Stimulated activated memory B cell treated with anti-CD40 and anti-IgM and Interleukin-4, amounts not matched to agents 10 μg/mL and 1 μg/mL and 100 μg/mL, for 72 hours (primary cell): ENCODE data around the gene FDX1.

Experiments
- ATAC-seq: fragments of 150-1000 bp; cut with Tn5 transposase; 2 replicates; pipeline ENCODE4 v1.10.0; 2021
- H3K27ac Mint-ChIP-seq: one replicate; pipeline ENCODE4 v1.8.0; 2022; ENCODE audit warnings: mild to moderate bottlenecking, mixed read lengths
- H3K27me3 Mint-ChIP-seq: one replicate; pipeline ENCODE4 v1.8.0; 2022; ENCODE audit warnings: mixed read lengths
- H3K36me3 Mint-ChIP-seq: one replicate; pipeline ENCODE4 v1.8.0; 2022; ENCODE audit warnings: mixed read lengths
- H3K4me1 Mint-ChIP-seq: one replicate; pipeline ENCODE4 v1.8.0; 2022; ENCODE audit warnings: mixed read lengths
- H3K4me3 Mint-ChIP-seq: one replicate; pipeline ENCODE4 v1.8.0; 2022; ENCODE audit warnings: mild to moderate bottlenecking, moderate library complexity, mixed read lengths
- H3K9me3 Mint-ChIP-seq: one replicate; pipeline ENCODE4 v1.8.0; 2022; ENCODE audit warnings: mixed read lengths

The FDX1 gene

GRCh38 chr11:110472858-110473257 lies 43.1 kb downstream of the FDX1 start:
- Mint-ChIP-seq H3K27ac (no peak overlapping the region), H3K4me3 (no peak overlapping the region), H3K4me1 (no peaks in the 10 kb centered on the region), H3K27me3 (no peaks in the 10 kb centered on the region), H3K9me3 (no peaks in the 10 kb centered on the region), H3K36me3 (peaks cover 11% of the 10 kb centered on the region)
- ATAC-seq, result no peak

- peaks cover 6% of the 10 kb centered on the region for H3K36me3 Mint-ChIP-seq
- no peaks in the 10 kb centered on the region for H3K4me1 Mint-ChIP-seq
- H3K27ac Mint-ChIP-seq, result no peak overlapping the region
- H3K27me3 Mint-ChIP-seq, result no peaks in the 10 kb centered on the region
- no peaks in the 10 kb centered on the region for H3K9me3 Mint-ChIP-seq
- no peak overlapping the region for H3K4me3 Mint-ChIP-seq
- no peak for ATAC-seq
Measured at GRCh38 chr11:110473706-110474105, 44.0 kb downstream of the FDX1 start.

- Mint-ChIP-seq H3K27ac (no peak overlapping the region), H3K27me3 (no peaks in the 10 kb centered on the region), H3K4me3 (no peak overlapping the region), H3K4me1 (no peaks in the 10 kb centered on the region), H3K36me3 (no peaks in the 10 kb centered on the region), H3K9me3 (no peaks in the 10 kb centered on the region)
- no peak for ATAC-seq
Measured at GRCh38 chr11:110474578-110474977, 44.8 kb downstream of the FDX1 start.

GRCh38 chr11:110475671-110476070 lies 45.9 kb downstream of the FDX1 start:
- no peaks in the 10 kb centered on the region for H3K9me3 Mint-ChIP-seq
- no peaks in the 10 kb centered on the region for H3K27me3 Mint-ChIP-seq
- H3K4me1 Mint-ChIP-seq, result no peaks in the 10 kb centered on the region
- ATAC-seq, result no peak
- H3K4me3 Mint-ChIP-seq, result no peak overlapping the region
- no peaks in the 10 kb centered on the region for H3K36me3 Mint-ChIP-seq
- H3K27ac Mint-ChIP-seq, result no peak overlapping the region

GRCh38 chr11:110478410-110478809 lies 48.7 kb downstream of the FDX1 start:
- peaks cover 14% of the 10 kb centered on the region for H3K27me3 Mint-ChIP-seq

GRCh38 chr11:110479108-110480101 lies 49.7 kb downstream of the FDX1 start:
- Mint-ChIP-seq H3K4me3 (no peak overlapping the region), H3K27me3 (peaks cover 14% of the 10 kb centered on the region), H3K27ac (no peak overlapping the region), H3K4me1 (no peaks in the 10 kb centered on the region), H3K36me3 (peaks cover 5% of the 10 kb centered on the region), H3K9me3 (peaks cover 3% of the 10 kb centered on the region)
- no peak for ATAC-seq

More at GRCh38 chr11:110478410-110478809, 48.7 kb downstream of the FDX1 start:
- H3K36me3 Mint-ChIP-seq, result peaks cover 5% of the 10 kb centered on the region
- H3K4me1 Mint-ChIP-seq, result no peaks in the 10 kb centered on the region
- no peak overlapping the region for H3K27ac Mint-ChIP-seq
- H3K4me3 Mint-ChIP-seq, result no peak overlapping the region
- no peak for ATAC-seq
- H3K9me3 Mint-ChIP-seq, result peaks cover 3% of the 10 kb centered on the region

- Mint-ChIP-seq H3K4me3 (no peak overlapping the region), H3K27me3 (peaks cover 14% of the 10 kb centered on the region), H3K36me3 (peaks cover 5% of the 10 kb centered on the region), H3K4me1 (no peaks in the 10 kb centered on the region), H3K27ac (no peak overlapping the region), H3K9me3 (peaks cover 3% of the 10 kb centered on the region)
- ATAC-seq, result no peak
Measured at GRCh38 chr11:110481523-110481922, 51.8 kb downstream of the FDX1 start.

- Mint-ChIP-seq H3K27ac (no peak overlapping the region), H3K9me3 (peaks cover 3% of the 10 kb centered on the region), H3K27me3 (peaks cover 14% of the 10 kb centered on the region), H3K36me3 (peaks cover 5% of the 10 kb centered on the region), H3K4me3 (no peak overlapping the region), H3K4me1 (no peaks in the 10 kb centered on the region)
- no peak for ATAC-seq
Measured at GRCh38 chr11:110486156-110486555, 56.4 kb downstream of the FDX1 start.

GRCh38 chr11:110488446-110488845 lies 58.7 kb downstream of the FDX1 start:
- Mint-ChIP-seq H3K27ac (no peak overlapping the region), H3K36me3 (no peaks in the 10 kb centered on the region), H3K4me1 (no peaks in the 10 kb centered on the region), H3K4me3 (no peak overlapping the region), H3K27me3 (no peaks in the 10 kb centered on the region), H3K9me3 (no peaks in the 10 kb centered on the region)
- ATAC-seq, result no peak

- H3K27ac Mint-ChIP-seq, result no peak overlapping the region
- no peak for ATAC-seq
- no peaks in the 10 kb centered on the region for H3K36me3 Mint-ChIP-seq
- no peaks in the 10 kb centered on the region for H3K4me1 Mint-ChIP-seq
- no peak overlapping the region for H3K4me3 Mint-ChIP-seq
- no peaks in the 10 kb centered on the region for H3K27me3 Mint-ChIP-seq
- no peaks in the 10 kb centered on the region for H3K9me3 Mint-ChIP-seq
Measured at GRCh38 chr11:110490886-110491285, 61.1 kb downstream of the FDX1 start.

GRCh38 chr11:110491577-110492320 lies 62.0 kb downstream of the FDX1 start:
- ATAC-seq, result no peak
- no peak overlapping the region for H3K27ac Mint-ChIP-seq

GRCh38 chr11:110492321-110492685 lies 62.6 kb downstream of the FDX1 start:
- H3K27me3 Mint-ChIP-seq, result no peaks in the 10 kb centered on the region
- H3K27ac Mint-ChIP-seq, result no peak overlapping the region
- H3K9me3 Mint-ChIP-seq, result no peaks in the 10 kb centered on the region
- H3K4me3 Mint-ChIP-seq, result no peak overlapping the region
- no peak for ATAC-seq
- no peaks in the 10 kb centered on the region for H3K36me3 Mint-ChIP-seq
- no peaks in the 10 kb centered on the region for H3K4me1 Mint-ChIP-seq

More at GRCh38 chr11:110491577-110492320, 62.0 kb downstream of the FDX1 start:
- H3K4me3 Mint-ChIP-seq, result no peak overlapping the region
- H3K27me3 Mint-ChIP-seq, result no peaks in the 10 kb centered on the region
- H3K36me3 Mint-ChIP-seq, result no peaks in the 10 kb centered on the region
- no peaks in the 10 kb centered on the region for H3K9me3 Mint-ChIP-seq
- H3K4me1 Mint-ChIP-seq, result no peaks in the 10 kb centered on the region

- ATAC-seq, result no peak
- Mint-ChIP-seq H3K4me3 (no peak overlapping the region), H3K4me1 (no peaks in the 10 kb centered on the region), H3K9me3 (no peaks in the 10 kb centered on the region), H3K36me3 (no peaks in the 10 kb centered on the region), H3K27me3 (no peaks in the 10 kb centered on the region), H3K27ac (no peak overlapping the region)
Measured at GRCh38 chr11:110493346-110493745, 63.6 kb downstream of the FDX1 start.

- H3K4me1 Mint-ChIP-seq, result no peaks in the 10 kb centered on the region
- H3K27ac Mint-ChIP-seq, result no peak overlapping the region
- no peaks in the 10 kb centered on the region for H3K27me3 Mint-ChIP-seq
- no peaks in the 10 kb centered on the region for H3K9me3 Mint-ChIP-seq
- no peaks in the 10 kb centered on the region for H3K36me3 Mint-ChIP-seq
- no peak overlapping the region for H3K4me3 Mint-ChIP-seq
- no peak for ATAC-seq
Measured at GRCh38 chr11:110497231-110497978, 67.7 kb downstream of the FDX1 start.

- no peak overlapping the region for H3K27ac Mint-ChIP-seq
- H3K36me3 Mint-ChIP-seq, result no peaks in the 10 kb centered on the region
- H3K27me3 Mint-ChIP-seq, result no peaks in the 10 kb centered on the region
- no peaks in the 10 kb centered on the region for H3K9me3 Mint-ChIP-seq
- no peaks in the 10 kb centered on the region for H3K4me1 Mint-ChIP-seq
- ATAC-seq, result no peak
- H3K4me3 Mint-ChIP-seq, result no peak overlapping the region
Measured at GRCh38 chr11:110501428-110501827, 71.7 kb downstream of the FDX1 start.
